Measurements from ENCODE around the gene KLK6. TPM values are rescaled to one million over a fixed set of nuclear protein-coding genes. Genes with fewer than 3 reads are reported as not detected.

KLK6 gene
- total and polyA plus RNA-seq, 2 experiments from 2014 or later, result 0.30 to 2.5 TPM

GRCh38 chr19:50959731-50960500, 9.5 kb downstream of the KLK6 start:
- H3K27ac ChIP-seq, result no peak overlapping the region
- H3K9me3 ChIP-seq (ENCODE audit: low read depth), result no peaks in the 10 kb centered on the region
- TF ChIP-seq, protein P1, sequence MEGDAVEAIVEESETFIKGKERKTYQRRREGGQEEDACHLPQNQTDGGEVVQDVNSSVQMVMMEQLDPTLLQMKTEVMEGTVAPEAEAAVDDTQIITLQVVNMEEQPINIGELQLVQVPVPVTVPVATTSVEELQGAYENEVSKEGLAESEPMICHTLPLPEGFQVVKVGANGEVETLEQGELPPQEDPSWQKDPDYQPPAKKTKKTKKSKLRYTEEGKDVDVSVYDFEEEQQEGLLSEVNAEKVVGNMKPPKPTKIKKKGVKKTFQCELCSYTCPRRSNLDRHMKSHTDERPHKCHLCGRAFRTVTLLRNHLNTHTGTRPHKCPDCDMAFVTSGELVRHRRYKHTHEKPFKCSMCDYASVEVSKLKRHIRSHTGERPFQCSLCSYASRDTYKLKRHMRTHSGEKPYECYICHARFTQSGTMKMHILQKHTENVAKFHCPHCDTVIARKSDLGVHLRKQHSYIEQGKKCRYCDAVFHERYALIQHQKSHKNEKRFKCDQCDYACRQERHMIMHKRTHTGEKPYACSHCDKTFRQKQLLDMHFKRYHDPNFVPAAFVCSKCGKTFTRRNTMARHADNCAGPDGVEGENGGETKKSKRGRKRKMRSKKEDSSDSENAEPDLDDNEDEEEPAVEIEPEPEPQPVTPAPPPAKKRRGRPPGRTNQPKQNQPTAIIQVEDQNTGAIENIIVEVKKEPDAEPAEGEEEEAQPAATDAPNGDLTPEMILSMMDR (IDR thresholded peaks at IDR 0.05; ENCODE audit: low read depth, low read length), result no peak
- DNase-seq (ENCODE audit: low read depth in 1 of 2, low spot score in 1 of 2), result peak in 1 of 2 donors; percentile 6
- no peak overlapping the region for H3K4me3 ChIP-seq
- no peaks in the 10 kb centered on the region for H3K4me1 ChIP-seq (ENCODE audit: low read depth)
- H3K36me3 ChIP-seq, result no peaks in the 10 kb centered on the region
- peaks cover 3% of the 10 kb centered on the region for H3K27me3 ChIP-seq

- no peaks in the 10 kb centered on the region for H3K36me3 ChIP-seq
- H3K4me1 ChIP-seq (ENCODE audit: low read depth), result no peaks in the 10 kb centered on the region
- no peak for DNase-seq (ENCODE audit: low read depth in 1 of 2, low spot score in 1 of 2)
- H3K9me3 ChIP-seq (ENCODE audit: low read depth), result no peaks in the 10 kb centered on the region
- TF ChIP-seq, protein P1 (IDR thresholded peaks at IDR 0.05; ENCODE audit: low read depth, low read length), result no peak
- no peak overlapping the region for H3K27ac ChIP-seq
- H3K27me3 ChIP-seq, result peaks cover 3% of the 10 kb centered on the region
- H3K4me3 ChIP-seq, result no peak overlapping the region
Measured at GRCh38 chr19:50957587-50957986, 11.8 kb downstream of the KLK6 start.

GRCh38 chr19:50952910-50953309, 16.5 kb downstream of the KLK6 start, which contains the start of gene KLK5:
Gene KLK5, minus strand, starts transcription at chr19:50953038. Its CDS starts 381 bp downstream, at chr19:50952657.
- Histone ChIP-seq H3K9me3 (ENCODE audit: low read depth) (no peaks in the 10 kb centered on the region), H3K4me3 (no peak within 1 kb of the TSS), H3K4me1 (ENCODE audit: low read depth) (no peaks in the 10 kb centered on the region), H3K27me3 (no peaks in the 10 kb centered on the region), H3K36me3 (no peaks in the 10 kb centered on the region), H3K27ac (no peak within 1 kb of the TSS)
- TF ChIP-seq, protein P1 (IDR thresholded peaks at IDR 0.05; ENCODE audit: low read depth, low read length), result no peak
- no peak for DNase-seq (ENCODE audit: low read depth in 1 of 2, low spot score in 1 of 2)

- TF ChIP-seq, protein P1 (IDR thresholded peaks at IDR 0.05; ENCODE audit: low read depth, low read length), result no peak
- no peak overlapping the region for H3K4me3 ChIP-seq
Measured at GRCh38 chr19:50949861-50950260, 19.5 kb downstream of the KLK6 start.

DNA sequence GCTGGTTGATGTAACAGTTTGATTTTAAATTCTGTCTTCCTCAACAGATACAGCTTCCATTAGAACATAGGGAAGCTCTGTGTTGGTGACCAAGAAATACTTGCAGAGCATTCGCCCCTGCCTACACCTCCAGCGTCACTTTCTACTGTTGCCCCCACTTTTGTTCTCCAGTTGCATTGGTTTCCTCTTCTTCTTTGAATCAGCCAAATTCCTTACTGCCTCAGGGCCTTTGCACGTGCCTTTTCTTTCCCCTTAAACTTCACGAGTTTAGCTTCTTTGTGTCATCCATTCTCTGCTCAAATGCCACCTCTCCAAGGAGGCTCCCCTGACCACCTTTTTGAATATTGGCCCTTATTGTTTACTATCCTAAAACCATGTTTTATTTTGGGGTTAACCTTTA, 22.3 kb downstream of the KLK6 start:
- H3K9me3 ChIP-seq (ENCODE audit: low read depth), result no peaks in the 10 kb centered on the region
- H3K4me1 ChIP-seq (ENCODE audit: low read depth), result no peaks in the 10 kb centered on the region
- TF ChIP-seq, protein P1 (IDR thresholded peaks at IDR 0.05; ENCODE audit: low read depth, low read length), result no peak

More at GRCh38 chr19:50949861-50950260, 19.5 kb downstream of the KLK6 start:
- Histone ChIP-seq H3K9me3 (ENCODE audit: low read depth) (no peaks in the 10 kb centered on the region), H3K27ac (no peak overlapping the region), H3K4me1 (ENCODE audit: low read depth) (no peaks in the 10 kb centered on the region), H3K27me3 (no peaks in the 10 kb centered on the region), H3K36me3 (no peaks in the 10 kb centered on the region)
- no peak for DNase-seq (ENCODE audit: low read depth in 1 of 2, low spot score in 1 of 2)

More for the DNA sequence above, 22.3 kb downstream of the KLK6 start:
- no peak for DNase-seq (ENCODE audit: low read depth in 1 of 2, low spot score in 1 of 2)
- Histone ChIP-seq H3K27ac (no peak overlapping the region), H3K27me3 (no peaks in the 10 kb centered on the region), H3K4me3 (no peak overlapping the region), H3K36me3 (no peaks in the 10 kb centered on the region)

Data from cardiac muscle cell (in vitro differentiated cells and primary cell).